H1 (cell line): ENCODE results near the gene ARHGAP23. TPM values are rescaled to one million over a fixed set of nuclear protein-coding genes. Genes with fewer than 3 reads are reported as not detected.

ENCODE experiments used
- CTCF ChIA-PET: fragments of 300-600 bp; sonication (Branson Sonifier 250); formaldehyde crosslinking; loops from one replicate; lab custom pipeline; 2021; ENCODE audit not compliant: partially characterized antibody; lab: Charles Lee
- POLR2A ChIA-PET: fragments of 300-600 bp; sonication (Branson Sonifier 250); formaldehyde crosslinking; loops from one replicate; lab custom pipeline; 2021; ENCODE audit warnings: inconsistent platforms; ENCODE audit not compliant: partially characterized antibody; lab: Charles Lee
- DNase-seq, 2 experiments: peaks; one replicate each; pipeline versions ENCODE4 v3.0.0 to v3.0.0-alpha.2; 2010 to 2022; ENCODE audit warnings: low spot score in 2 of 2, low read depth in 1 of 2, mixed read lengths in 1 of 2
- FAIRE-seq: peaks from 2 replicates; lab custom pipeline; 2011; peaks lifted over from hg19 to GRCh38; lab: Jason Lieb, UNC
- H2AFZ ChIP-seq: 2 replicates; pipeline ENCODE4 v1.8.1; 2012; ENCODE audit warnings: low read length, inconsistent platforms
- H2AK5ac ChIP-seq: 2 replicates; pipeline ENCODE4 v1.6.1; 2013; ENCODE audit warnings: low read depth, low read length
- H2BK120ac ChIP-seq: replicated peaks from 2 replicates; pipeline ENCODE3; 2013; ENCODE audit warnings: low read depth, low read length, inconsistent platforms
- H2BK12ac ChIP-seq: 2 replicates; pipeline ENCODE4 v1.6.1; 2013; ENCODE audit warnings: low read depth, low read length
- H2BK15ac ChIP-seq: 2 replicates; pipeline ENCODE4 v1.6.1; 2013; ENCODE audit warnings: low read length
- H2BK20ac ChIP-seq: 2 replicates; pipeline ENCODE4 v1.6.1; 2013; ENCODE audit warnings: low read length
- H2BK5ac ChIP-seq: 2 replicates; pipeline ENCODE4 v1.6.1; 2013; ENCODE audit warnings: low read depth, low read length
- H3K14ac ChIP-seq: 2 replicates; pipeline ENCODE4 v1.6.1; 2013; ENCODE audit warnings: inconsistent platforms; ENCODE audit not compliant: insufficient read length
- H3K18ac ChIP-seq: 2 replicates; pipeline ENCODE4 v1.6.1; 2013; ENCODE audit warnings: low read length; ENCODE audit errors: extremely low read depth
- H3K23ac ChIP-seq: 2 replicates; pipeline ENCODE4 v1.6.1; 2013; ENCODE audit warnings: inconsistent platforms; ENCODE audit not compliant: insufficient read length
- H3K23me2 ChIP-seq: 2 replicates; pipeline ENCODE4 v1.6.1; 2013; ENCODE audit warnings: low read depth, low read length
- H3K27ac ChIP-seq: 2 replicates; pipeline ENCODE4 v1.6.1; 2011; ENCODE audit warnings: low read depth, low read length, inconsistent platforms
- H3K27me3 ChIP-seq, 4 experiments: replicated peaks in 1 of 4; 1 replicate in 1 of 4; 2 replicates in 3 of 4; pipeline versions ENCODE4 v1.6.1 to v1.8.1; 2011 to 2013; ENCODE audit warnings: low read length in 3 of 4, mild to moderate bottlenecking in 3 of 4, inconsistent platforms in 2 of 4, mixed read lengths in 2 of 4, moderate library complexity in 1 of 4; ENCODE audit not compliant: control insufficient read depth in 3 of 4, insufficient read depth in 3 of 4; ENCODE audit errors: extremely low read depth in 1 of 4
- H3K36me3 ChIP-seq, 4 experiments: 2 replicates each; pipeline versions ENCODE4 v1.6.1 to v1.8.1; 2011 to 2013; ENCODE audit warnings: mild to moderate bottlenecking in 4 of 4, low read length in 3 of 4, moderate library complexity in 2 of 4, control low read depth in 1 of 4, inconsistent platforms in 1 of 4; ENCODE audit not compliant: insufficient read depth in 4 of 4, control insufficient read depth in 2 of 4
- H3K4ac ChIP-seq: replicated peaks from 2 replicates; pipeline ENCODE3; 2013; ENCODE audit warnings: low read length, low read depth, mixed read lengths, inconsistent platforms; ENCODE audit not compliant: insufficient read length
- H3K4me1 ChIP-seq, 4 experiments: replicated peaks in 1 of 4; 1 replicate in 1 of 4; 2 replicates in 3 of 4; pipeline versions ENCODE4 v1.6.1 to v1.8.1; 2011 to 2013; ENCODE audit warnings: low read length in 3 of 4, inconsistent platforms in 2 of 4, mixed read lengths in 1 of 4; ENCODE audit not compliant: insufficient read depth in 4 of 4, control insufficient read depth in 3 of 4
- H3K4me2 ChIP-seq, 2 experiments: 2 replicates each; pipeline versions ENCODE4 v1.6.1 to v1.8.1; 2011 to 2013; ENCODE audit warnings: low read depth in 2 of 2, low read length in 2 of 2, control low read depth in 1 of 2, inconsistent platforms in 1 of 2, mild to moderate bottlenecking in 1 of 2; ENCODE audit not compliant: insufficient read depth in 1 of 2
- H3K4me3 ChIP-seq, 4 experiments: fragments of 200-600, 300-600 bp in 1 of 4; sonication (generic), shearing (Covaris generic), sonication (Bioruptor Twin) in 1 of 4; 2 replicates each; pipeline versions ENCODE4 v1.5.1 to v1.8.1; 2011 to 2016; ENCODE audit warnings: low read length in 4 of 4, low read depth in 3 of 4, control low read depth in 2 of 4, inconsistent platforms in 2 of 4, mild to moderate bottlenecking in 2 of 4, mixed read lengths in 1 of 4, moderate library complexity in 1 of 4; ENCODE audit not compliant: insufficient read depth in 2 of 4; ENCODE audit errors: extremely low read depth in 1 of 4
- H3K56ac ChIP-seq: replicated peaks from 2 replicates; pipeline ENCODE3; 2013; ENCODE audit warnings: low read depth, mild to moderate bottlenecking, mixed read lengths, low read length, inconsistent platforms; ENCODE audit not compliant: insufficient read length
- H3K79me1 ChIP-seq: 2 replicates; pipeline ENCODE4 v1.6.1; 2013; ENCODE audit warnings: low read depth, low read length, control low read depth
- H3K79me2 ChIP-seq, 2 experiments: 2 replicates each; pipeline versions ENCODE4 v1.6.1 to v1.8.1; 2012 to 2013; ENCODE audit warnings: low read length in 2 of 2, mild to moderate bottlenecking in 2 of 2, inconsistent platforms in 1 of 2; ENCODE audit not compliant: insufficient read depth in 2 of 2, control insufficient read depth in 1 of 2
- H3K9ac ChIP-seq, 4 experiments: replicated peaks in 1 of 4; 1 replicate in 1 of 4; 2 replicates in 3 of 4; pipeline versions ENCODE4 v1.6.1 to v1.8.1; 2011 to 2013; ENCODE audit warnings: low read depth in 3 of 4, low read length in 3 of 4, control low read depth in 2 of 4, mild to moderate bottlenecking in 2 of 4, moderate library complexity in 2 of 4, inconsistent platforms in 1 of 4; ENCODE audit errors: extremely low read depth in 1 of 4
- H3K9me3 ChIP-seq, 2 experiments: 2 replicates each; pipeline versions ENCODE4 v1.6.1 to v1.8.1; 2012 to 2013; ENCODE audit warnings: mild to moderate bottlenecking in 2 of 2, moderate library complexity in 2 of 2, control low read depth in 1 of 2, inconsistent platforms in 1 of 2, low read depth in 1 of 2, low read length in 1 of 2, mixed read lengths in 1 of 2; ENCODE audit not compliant: insufficient read depth in 2 of 2
- H4K20me1 ChIP-seq, 2 experiments: replicated peaks in 1 of 2; 2 replicates each; pipeline versions ENCODE3 to v1.8.1; 2011 to 2013; ENCODE audit warnings: inconsistent platforms in 2 of 2, low read length in 2 of 2, mild to moderate bottlenecking in 1 of 2; ENCODE audit not compliant: insufficient read depth in 2 of 2, control insufficient read depth in 1 of 2
- H4K5ac ChIP-seq: 2 replicates; pipeline ENCODE4 v1.6.1; 2013; ENCODE audit warnings: low read length, low read depth, mixed read lengths, inconsistent platforms; ENCODE audit not compliant: insufficient read length
- H4K8ac ChIP-seq: 2 replicates; pipeline ENCODE4 v1.8.0; 2013; ENCODE audit warnings: mild to moderate bottlenecking, moderate library complexity, low read length, inconsistent platforms; ENCODE audit not compliant: insufficient read depth; ENCODE audit errors: extremely low read depth
- H4K91ac ChIP-seq: replicated peaks from 2 replicates; pipeline ENCODE3; 2013; ENCODE audit warnings: low read length, mixed read lengths, inconsistent platforms; ENCODE audit not compliant: insufficient read length
- CREB1 ChIP-seq: IDR thresholded peaks from 2 replicates; pipeline ENCODE4 v1.6.1; 2012; ENCODE audit warnings: inconsistent platforms
- RAD21 ChIP-seq, 2 experiments: IDR thresholded peaks in 1 of 2; conservative IDR thresholded peaks in 1 of 2; 2 replicates each; pipeline ENCODE4 v1.6.1; 2011; ENCODE audit warnings: low read depth in 2 of 2, low read length in 2 of 2, improper control_type of control experiment in 1 of 2, inconsistent platforms in 1 of 2, mild to moderate bottlenecking in 1 of 2, moderate library complexity in 1 of 2
- WGBS, 2 experiments: shearing (Covaris generic) in 1 of 2; methylation state at CpG; one replicate each; pipeline versions ENCODE4 v1.1.6 to v1.1.7; 2013 to 2015; ENCODE audit warnings: low lambda C conversion rate in 2 of 2, mixed read lengths in 2 of 2, inconsistent platforms in 1 of 2, low coverage in 1 of 2, missing lambda C conversion rate in 1 of 2; ENCODE audit not compliant: insufficient replicate concordance in 2 of 2, insufficient coverage in 1 of 2, insufficient read length in 1 of 2; ENCODE audit errors: extremely low coverage in 1 of 2, missing lambda C conversion rate in 1 of 2; 5-methylcytosine and 5-hydroxymethylcytosine counted together
- polyA plus RNA-seq, 7 experiments: library from polyadenylated mRNA; depleted of rRNA in 3 of 7; stranded (reverse) in 5 of 7; unstranded in 2 of 7; fragments of >200 nt in 5 of 7; fragments of 200-250 nt in 2 of 7; gene quantifications; 1 replicate in 5 of 7; 2 replicates in 1 of 7; 4 replicates in 1 of 7; pipeline versions ENCODE4 v1.2.1 to v1.2.3, GENCODE V29; 2011 to 2013; ENCODE audit warnings: missing spikeins in 2 of 7, mixed read lengths in 2 of 7
- total RNA-seq: library from RNA; stranded (reverse); fragmentation: NEBNext Ultra II Directional; extraction: Animal tissue kit (Norgen Biotek cat#: 25700); gene quantifications from 2 replicates; pipeline ENCODE4 v1.2.1, GENCODE V29; 2021
- TF ChIP-seq, protein P1 (sequence below), 3 experiments: IDR thresholded peaks; 1 replicate in 2 of 3; 2 replicates in 1 of 3; pipeline versions ENCODE4 v1.5.1 to v1.6.1; 2011; ENCODE audit warnings: low read length in 3 of 3, mild to moderate bottlenecking in 3 of 3, inconsistent platforms in 2 of 3, low read depth in 1 of 3, moderate library complexity in 1 of 3; ENCODE audit not compliant: insufficient read depth in 1 of 3; ENCODE audit errors: control extremely low read depth in 1 of 3

Gene ARHGAP23
- total and polyA plus RNA-seq, 2 of the 8 experiments (the other 6 are each of a cell fraction or from before 2014, with no cell fraction given): 16.3 to 107 TPM

DNA sequence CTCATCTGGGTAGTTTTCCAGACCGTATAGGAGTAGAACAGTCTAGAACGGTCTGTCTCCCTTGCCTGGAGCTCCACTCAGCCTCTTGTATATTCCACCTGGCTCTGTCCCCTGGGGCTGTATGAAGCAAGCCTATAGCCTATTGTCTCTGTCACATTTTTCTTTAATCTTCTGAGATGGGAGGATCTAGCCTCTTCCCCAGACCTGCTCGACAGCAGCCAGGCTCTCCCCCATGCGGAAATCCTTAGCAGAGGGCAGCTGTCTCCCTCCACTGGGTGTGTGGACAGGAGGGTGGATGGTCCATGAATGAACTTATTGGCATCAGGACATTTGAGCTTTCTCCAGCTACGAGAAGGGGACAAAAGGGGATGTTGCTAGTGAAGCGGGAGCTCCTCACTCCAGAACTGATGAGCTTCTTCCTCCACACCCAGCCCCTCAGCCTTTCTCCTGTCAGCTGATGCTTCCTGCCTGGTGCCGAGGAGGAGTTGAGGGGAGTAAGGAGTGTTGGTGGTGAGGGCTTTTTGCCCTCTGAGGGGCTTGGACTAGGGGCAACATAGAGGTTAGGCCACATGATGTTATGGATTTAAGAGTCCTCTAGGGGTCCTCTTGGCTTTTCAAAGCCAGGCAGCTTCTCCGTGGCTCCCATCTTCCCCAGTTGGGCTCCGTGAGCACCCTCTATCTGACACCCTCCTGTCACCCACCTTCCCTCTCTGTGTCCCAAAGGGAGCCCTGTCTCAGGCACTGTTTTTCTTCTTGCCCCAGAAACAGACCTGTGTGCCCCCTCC, 28.0 kb downstream of the ARHGAP23 start:
- Histone ChIP-seq H2BK120ac (no peak overlapping the region), H3K14ac (no peak overlapping the region), H3K4ac (peak overlapping the region; percentile 47), H3K36me3 (peaks cover 2 to 20% (median 12%) of the 10 kb centered on the region in 4 experiments; a peak in 7 of 8 replicates), H3K56ac (no peak overlapping the region), H3K4me2 (peak overlapping the region in 1 of 2 experiments; percentile 93; a peak in 3 of 4 replicates), H2BK15ac (peak overlapping the region; percentile 95), H3K23me2 (peaks cover 17% of the 10 kb centered on the region), H3K23ac (no peak overlapping the region), H3K4me3 (peak overlapping the region in 1 of 4 experiments; percentile 57; a peak in 2 of 8 replicates)
- CTCF ChIA-PET: interaction anchor here (0.7 to 10.5 kb wide), 22 partner anchors 9 to 220 kb away, joined by 3 to 167 read pairs (median 4); partner anchors contain the start of gene ARHGAP23
- 76% methylated on average over 9 of the region's 9 CpGs; no CpG with 5 or more reads in 1 of the 2 experiments for WGBS, 2 experiments
- 0 out of 4 replicates have a peak, but pooled peaks of 1 of the 2 experiments have one; percentile 1 for TF ChIP-seq RAD21 (IDR thresholded peaks at IDR 0.05 in 1 of 2, conservative IDR thresholded peaks at IDR 0.05 in 1 of 2; ENCODE audit: low read depth in 2 of 2, low read length in 2 of 2)
- TF ChIP-seq CREB1: no peak
- TF ChIP-seq, protein P1, sequence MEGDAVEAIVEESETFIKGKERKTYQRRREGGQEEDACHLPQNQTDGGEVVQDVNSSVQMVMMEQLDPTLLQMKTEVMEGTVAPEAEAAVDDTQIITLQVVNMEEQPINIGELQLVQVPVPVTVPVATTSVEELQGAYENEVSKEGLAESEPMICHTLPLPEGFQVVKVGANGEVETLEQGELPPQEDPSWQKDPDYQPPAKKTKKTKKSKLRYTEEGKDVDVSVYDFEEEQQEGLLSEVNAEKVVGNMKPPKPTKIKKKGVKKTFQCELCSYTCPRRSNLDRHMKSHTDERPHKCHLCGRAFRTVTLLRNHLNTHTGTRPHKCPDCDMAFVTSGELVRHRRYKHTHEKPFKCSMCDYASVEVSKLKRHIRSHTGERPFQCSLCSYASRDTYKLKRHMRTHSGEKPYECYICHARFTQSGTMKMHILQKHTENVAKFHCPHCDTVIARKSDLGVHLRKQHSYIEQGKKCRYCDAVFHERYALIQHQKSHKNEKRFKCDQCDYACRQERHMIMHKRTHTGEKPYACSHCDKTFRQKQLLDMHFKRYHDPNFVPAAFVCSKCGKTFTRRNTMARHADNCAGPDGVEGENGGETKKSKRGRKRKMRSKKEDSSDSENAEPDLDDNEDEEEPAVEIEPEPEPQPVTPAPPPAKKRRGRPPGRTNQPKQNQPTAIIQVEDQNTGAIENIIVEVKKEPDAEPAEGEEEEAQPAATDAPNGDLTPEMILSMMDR (IDR thresholded peaks at IDR 0.05; ENCODE audit: control extremely low read depth in 1 of 3, insufficient read depth in 1 of 3, low read depth in 1 of 3, low read length in 3 of 3): peak in 2 of 3 experiments; percentile 19 to 23; a peak in 2 of 4 replicates
- TF ChIP-seq, all 59 proteins: peak for 2
- H4K20me1 ChIP-seq: peaks cover 4 to 13% of the 10 kb centered on the region in 2 experiments
- H2AFZ ChIP-seq: no peak overlapping the region
- peak overlapping the region; percentile 85; the same call in 1 of the 2 replicates for H2BK12ac ChIP-seq
- POLR2A ChIA-PET: interaction anchor here (0.6 to 3.3 kb wide), 13 partner anchors 9 to 128 kb away, joined by 3 to 27 read pairs (median 6); partner anchors contain the start of gene ARHGAP23
- H3K18ac ChIP-seq: peak overlapping the region; percentile 95
- H3K79me1 ChIP-seq: peaks cover 36% of the 10 kb centered on the region
- H3K27me3 ChIP-seq: no peaks in the 10 kb centered on the region
- FAIRE-seq (no peak), DNase-seq (no peak)
- H4K91ac ChIP-seq: peak overlapping the region; percentile 84
- H3K4me1 ChIP-seq: peaks cover 20 to 57% (median 44%) of the 10 kb centered on the region in 4 experiments
- H3K27ac ChIP-seq: no peak overlapping the region; the same call in 1 of the 2 replicates
- peak overlapping the region; percentile 72; the same call in 1 of the 2 replicates for H2BK20ac ChIP-seq
- no peak overlapping the region for H4K8ac ChIP-seq
- H4K5ac ChIP-seq: no peak overlapping the region
- peak overlapping the region; percentile 92; the same call in 1 of the 2 replicates for H2AK5ac ChIP-seq
- peak overlapping the region; percentile 94 for H2BK5ac ChIP-seq
- no peak overlapping the region for H3K9ac ChIP-seq
- H3K9me3 ChIP-seq: no peaks in the 10 kb centered on the region
- peaks cover 10 to 80% of the 10 kb centered on the region in 2 experiments for H3K79me2 ChIP-seq
